SK-N-SH treated with all-trans-retinoic acid at 6 μM for 48 hours (cell line): ENCODE results near the gene TNS3.

ENCODE experiments used
- ATAC-seq: fragments of 200-7000 bp; cut with Tn5 transposase; 3 replicates; pipeline ENCODE4 v1.9.1; 2020; ENCODE audit warnings: mild to moderate bottlenecking, moderate library complexity
- ARNTL ChIP-seq: fragments of 450-650 bp; formaldehyde crosslinking; IDR thresholded peaks from 2 replicates; pipeline ENCODE4 v1.5.0; 2020; ENCODE audit warnings: low read depth, mild to moderate bottlenecking, moderate library complexity, borderline replicate concordance
- BACH2 ChIP-seq: fragments of 250-450 bp; sonication (Bioruptor Pico); IDR thresholded peaks from 2 replicates; pipeline ENCODE4 v1.9.0; 2021; ENCODE audit warnings: mild to moderate bottlenecking, borderline replicate concordance
- CSDC2 ChIP-seq: fragments of 250-450 bp; sonication (Bioruptor Pico); IDR thresholded peaks from 2 replicates; pipeline ENCODE4 v1.5.0; 2020; ENCODE audit warnings: mild to moderate bottlenecking, moderate library complexity
- CSRNP3 ChIP-seq: fragments of 250-450 bp; sonication (Bioruptor Pico); IDR thresholded peaks from 2 replicates; pipeline ENCODE4 v1.5.1; 2021; ENCODE audit warnings: mild to moderate bottlenecking, moderate library complexity
- ESRRG ChIP-seq: fragments of 250-450 bp; sonication (Bioruptor Pico); IDR thresholded peaks from 2 replicates; pipeline ENCODE4 v1.6.1; 2021; ENCODE audit warnings: mild to moderate bottlenecking
- GLIS3 ChIP-seq: fragments of 250-450 bp; sonication (Bioruptor Pico); IDR thresholded peaks from 2 replicates; pipeline ENCODE4 v1.5.0; 2020; ENCODE audit warnings: mild to moderate bottlenecking, moderate library complexity
- ISL1 ChIP-seq: fragments of 250-450 bp; sonication (Bioruptor Pico); IDR thresholded peaks from 2 replicates; pipeline ENCODE4 v2.1.2; 2022; ENCODE audit warnings: mild to moderate bottlenecking, moderate library complexity
- OSR1 ChIP-seq: fragments of 250-450 bp; sonication (Bioruptor Pico); IDR thresholded peaks from 2 replicates; pipeline ENCODE4 v1.8.0; 2022; ENCODE audit warnings: moderate library complexity, mild to moderate bottlenecking, inconsistent platforms
- PATZ1 ChIP-seq: fragments of 250-450 bp; sonication (Bioruptor Pico); IDR thresholded peaks from 2 replicates; pipeline ENCODE4 v1.8.0; 2020; ENCODE audit warnings: mild to moderate bottlenecking, moderate library complexity, borderline replicate concordance
- POU6F1 ChIP-seq: fragments of 250-450 bp; sonication (Bioruptor Pico); IDR thresholded peaks from 2 replicates; pipeline ENCODE4 v1.8.0; 2021; ENCODE audit warnings: low read depth, mild to moderate bottlenecking, moderate library complexity, borderline replicate concordance
- PPARA ChIP-seq: fragments of 250-450 bp; sonication (Bioruptor Pico); IDR thresholded peaks from 2 replicates; pipeline ENCODE4 v1.5.0; 2020; ENCODE audit warnings: mild to moderate bottlenecking, borderline replicate concordance
- SNAI2 ChIP-seq: fragments of 250-450 bp; sonication (Bioruptor Pico); IDR thresholded peaks from 2 replicates; pipeline ENCODE4 v1.5.0; 2020; ENCODE audit warnings: mild to moderate bottlenecking, moderate library complexity
- TCF4 ChIP-seq: fragments of 250-450 bp; sonication (Bioruptor Pico); IDR thresholded peaks from 2 replicates; pipeline ENCODE4 v1.8.0; 2021; ENCODE audit warnings: mild to moderate bottlenecking, moderate library complexity, borderline replicate concordance
- TOX ChIP-seq: fragments of 250-450 bp; sonication (Bioruptor Pico); IDR thresholded peaks from 2 replicates; pipeline ENCODE4 v1.8.0; 2021; ENCODE audit warnings: mild to moderate bottlenecking, moderate library complexity, borderline replicate concordance
- TSHZ2 ChIP-seq: fragments of 250-450 bp; sonication (Bioruptor Pico); IDR thresholded peaks from 2 replicates; pipeline ENCODE4 v1.5.0; 2020; ENCODE audit warnings: mild to moderate bottlenecking, moderate library complexity
- ZC3H10 ChIP-seq: fragments of 250-450 bp; sonication (Bioruptor Pico); IDR thresholded peaks from 2 replicates; pipeline ENCODE4 v1.5.1; 2021; ENCODE audit warnings: mild to moderate bottlenecking, moderate library complexity
- ZFP3 ChIP-seq: fragments of 250-450 bp; sonication (Bioruptor Pico); IDR thresholded peaks from 2 replicates; pipeline ENCODE4 v1.5.0; 2020; ENCODE audit warnings: mild to moderate bottlenecking, moderate library complexity
- ZFP30 ChIP-seq: fragments of 450-650 bp; formaldehyde crosslinking; IDR thresholded peaks from 2 replicates; pipeline ENCODE4 v1.5.0; 2022; ENCODE audit warnings: mild to moderate bottlenecking, moderate library complexity
- ZNF70 ChIP-seq: fragments of 450-650 bp; formaldehyde crosslinking; IDR thresholded peaks from 2 replicates; pipeline ENCODE4 v1.5.0; 2020; ENCODE audit warnings: mild to moderate bottlenecking, moderate library complexity
- ZNF8 ChIP-seq: fragments of 450-650 bp; formaldehyde crosslinking; IDR thresholded peaks from 2 replicates; pipeline ENCODE4 v1.5.0; 2020; ENCODE audit warnings: mild to moderate bottlenecking, moderate library complexity
- TF ChIP-seq, protein P1 (sequence below): fragments of 250-450 bp; sonication (Bioruptor Pico); IDR thresholded peaks from 2 replicates; pipeline ENCODE4 v1.5.1; 2020; ENCODE audit warnings: low read depth, mild to moderate bottlenecking, moderate library complexity

TNS3 gene

DNA sequence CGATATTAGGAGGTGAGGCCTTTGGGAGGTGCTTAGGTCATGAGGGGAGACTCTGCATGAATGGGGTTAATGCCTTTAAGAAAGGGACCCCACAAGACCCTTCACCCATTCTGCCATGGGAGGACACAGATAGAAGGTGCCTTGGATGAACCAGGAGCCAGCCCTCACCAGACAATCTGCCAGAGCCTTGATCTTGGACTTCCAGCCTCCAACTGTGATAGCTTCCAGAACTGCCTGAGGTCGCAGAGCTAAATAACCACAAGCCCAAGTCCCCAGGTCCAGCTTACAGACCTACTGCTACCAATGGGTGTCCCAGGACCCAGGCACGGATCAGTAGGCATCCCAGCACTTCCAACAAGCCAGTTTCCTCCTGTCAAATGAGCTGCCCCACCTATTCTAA, 37.5 kb downstream of the TNS3 start:
- TF ChIP-seq ESRRG (CRISPR knock-in tag) (no peak), PATZ1 (no peak), POU6F1 (CRISPR knock-in tag) (no peak), SNAI2 (CRISPR knock-in tag) (no peak), CSRNP3 (CRISPR knock-in tag) (no peak), TOX (CRISPR knock-in tag) (no peak), OSR1 (CRISPR knock-in tag) (no peak), ARNTL (CRISPR knock-in tag) (no peak), ZC3H10 (CRISPR knock-in tag) (no peak), BACH2 (CRISPR knock-in tag) (no peak), ZFP3 (CRISPR knock-in tag) (no peak), CSDC2 (CRISPR knock-in tag) (no peak)
- ATAC-seq = no peak

DNA sequence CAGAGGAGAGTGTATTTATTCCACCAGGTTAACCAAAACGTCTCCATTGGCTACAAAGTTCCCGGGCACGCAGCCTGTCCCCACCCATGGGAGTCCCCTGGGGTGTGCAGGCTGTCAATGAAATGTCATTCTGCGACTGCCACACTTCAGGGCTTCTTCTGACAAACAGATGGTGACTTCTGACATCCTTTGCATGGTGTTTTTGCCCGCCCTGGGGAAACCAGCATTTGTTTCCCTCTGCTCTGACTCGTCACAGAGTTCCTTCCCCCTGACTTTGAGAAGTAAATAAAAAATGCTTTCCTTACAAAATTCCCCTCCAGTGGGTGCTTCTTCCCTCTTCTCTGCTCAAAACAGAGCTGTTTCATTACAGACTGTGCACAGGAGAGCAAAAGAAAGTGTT, 38.2 kb downstream of the TNS3 start:
- no peak for ATAC-seq
- TF ChIP-seq CSRNP3 (CRISPR knock-in tag) = no peak
- no peak for TF ChIP-seq BACH2 (CRISPR knock-in tag)
- TF ChIP-seq ZNF8 (CRISPR knock-in tag) = no peak
- no peak for TF ChIP-seq POU6F1 (CRISPR knock-in tag)
- no peak for TF ChIP-seq TOX (CRISPR knock-in tag)
- TF ChIP-seq, protein P1, sequence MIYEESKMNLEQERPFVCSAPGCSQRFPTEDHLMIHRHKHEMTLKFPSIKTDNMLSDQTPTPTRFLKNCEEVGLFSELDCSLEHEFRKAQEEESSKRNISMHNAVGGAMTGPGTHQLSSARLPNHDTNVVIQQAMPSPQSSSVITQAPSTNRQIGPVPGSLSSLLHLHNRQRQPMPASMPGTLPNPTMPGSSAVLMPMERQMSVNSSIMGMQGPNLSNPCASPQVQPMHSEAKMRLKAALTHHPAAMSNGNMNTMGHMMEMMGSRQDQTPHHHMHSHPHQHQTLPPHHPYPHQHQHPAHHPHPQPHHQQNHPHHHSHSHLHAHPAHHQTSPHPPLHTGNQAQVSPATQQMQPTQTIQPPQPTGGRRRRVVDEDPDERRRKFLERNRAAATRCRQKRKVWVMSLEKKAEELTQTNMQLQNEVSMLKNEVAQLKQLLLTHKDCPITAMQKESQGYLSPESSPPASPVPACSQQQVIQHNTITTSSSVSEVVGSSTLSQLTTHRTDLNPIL (CRISPR knock-in tag) = no peak
- TF ChIP-seq PPARA = no peak
- TF ChIP-seq ZC3H10 (CRISPR knock-in tag) = no peak
- TF ChIP-seq GLIS3 (CRISPR knock-in tag) = no peak
- no peak for TF ChIP-seq ESRRG (CRISPR knock-in tag)
- TF ChIP-seq PATZ1 = no peak
- TF ChIP-seq TCF4 = no peak
- no peak for TF ChIP-seq ZNF70
- no peak for TF ChIP-seq TSHZ2 (CRISPR knock-in tag)
- TF ChIP-seq CSDC2 (CRISPR knock-in tag) = no peak
- TF ChIP-seq ZFP30 (CRISPR knock-in tag) = no peak
- TF ChIP-seq ISL1 (CRISPR knock-in tag) = no peak
